Measurements from ENCODE around the gene GHRHR.

Gene GHRHR

GRCh38 chr7:30921540-30922401 lies 42.0 kb upstream of the GHRHR start:
- Histone ChIP-seq H3K9ac (ENCODE audit: low read depth, low read length) (no peak overlapping the region), H3K27me3 (ENCODE audit: control insufficient read depth, insufficient read depth, low read length) (no peaks in the 10 kb centered on the region), H3K36me3 (ENCODE audit: control insufficient read depth, insufficient read depth, low read length) (no peaks in the 10 kb centered on the region), H3K27ac (ENCODE audit: low read depth, low read length) (no peak overlapping the region), H3K4me3 (ENCODE audit: low read depth, low read length) (no peak overlapping the region), H3K4me1 (ENCODE audit: control insufficient read depth, insufficient read depth, low read length) (no peaks in the 10 kb centered on the region; the same call in 1 of the 2 replicates), H3K9me3 (ENCODE audit: control insufficient read depth, insufficient read depth, low read length) (no peaks in the 10 kb centered on the region)

GRCh38 chr7:30922596-30922995 lies 41.2 kb upstream of the GHRHR start:
- no peak overlapping the region for H3K27ac ChIP-seq (ENCODE audit: low read depth, low read length)
- no peak overlapping the region for H3K4me3 ChIP-seq (ENCODE audit: low read depth, low read length)
- no peak overlapping the region for H3K9ac ChIP-seq (ENCODE audit: low read depth, low read length)
- H3K36me3 ChIP-seq (ENCODE audit: control insufficient read depth, insufficient read depth, low read length): no peaks in the 10 kb centered on the region
- H3K4me1 ChIP-seq (ENCODE audit: control insufficient read depth, insufficient read depth, low read length): no peaks in the 10 kb centered on the region
- H3K27me3 ChIP-seq (ENCODE audit: control insufficient read depth, insufficient read depth, low read length): no peaks in the 10 kb centered on the region
- H3K9me3 ChIP-seq (ENCODE audit: control insufficient read depth, insufficient read depth, low read length): no peaks in the 10 kb centered on the region

GRCh38 chr7:30923009-30923773 lies 40.6 kb upstream of the GHRHR start:
- no peak overlapping the region for H3K9ac ChIP-seq (ENCODE audit: low read depth, low read length)
- no peaks in the 10 kb centered on the region for H3K36me3 ChIP-seq (ENCODE audit: control insufficient read depth, insufficient read depth, low read length)
- no peaks in the 10 kb centered on the region for H3K27me3 ChIP-seq (ENCODE audit: control insufficient read depth, insufficient read depth, low read length)
- H3K4me3 ChIP-seq (ENCODE audit: low read depth, low read length): no peak overlapping the region
- no peak overlapping the region for H3K27ac ChIP-seq (ENCODE audit: low read depth, low read length)
- H3K9me3 ChIP-seq (ENCODE audit: control insufficient read depth, insufficient read depth, low read length): no peaks in the 10 kb centered on the region
- no peaks in the 10 kb centered on the region for H3K4me1 ChIP-seq (ENCODE audit: control insufficient read depth, insufficient read depth, low read length)

- no peaks in the 10 kb centered on the region for H3K4me1 ChIP-seq (ENCODE audit: control insufficient read depth, insufficient read depth, low read length)
Observed at GRCh38 chr7:30923774-30924413, 39.9 kb upstream of the GHRHR start.

GRCh38 chr7:30924624-30925023 lies 39.1 kb upstream of the GHRHR start:
- H3K9ac ChIP-seq (ENCODE audit: low read depth, low read length): no peak overlapping the region
- no peaks in the 10 kb centered on the region for H3K36me3 ChIP-seq (ENCODE audit: control insufficient read depth, insufficient read depth, low read length)
- no peak overlapping the region for H3K4me3 ChIP-seq (ENCODE audit: low read depth, low read length)
- H3K9me3 ChIP-seq (ENCODE audit: control insufficient read depth, insufficient read depth, low read length): no peaks in the 10 kb centered on the region
- H3K27ac ChIP-seq (ENCODE audit: low read depth, low read length): no peak overlapping the region
- no peaks in the 10 kb centered on the region for H3K27me3 ChIP-seq (ENCODE audit: control insufficient read depth, insufficient read depth, low read length)
- no peaks in the 10 kb centered on the region for H3K4me1 ChIP-seq (ENCODE audit: control insufficient read depth, insufficient read depth, low read length)

More at GRCh38 chr7:30923774-30924413, 39.9 kb upstream of the GHRHR start:
- H3K27ac ChIP-seq (ENCODE audit: low read depth, low read length): no peak overlapping the region
- H3K4me3 ChIP-seq (ENCODE audit: low read depth, low read length): no peak overlapping the region
- no peak overlapping the region for H3K9ac ChIP-seq (ENCODE audit: low read depth, low read length)
- no peaks in the 10 kb centered on the region for H3K27me3 ChIP-seq (ENCODE audit: control insufficient read depth, insufficient read depth, low read length)
- H3K9me3 ChIP-seq (ENCODE audit: control insufficient read depth, insufficient read depth, low read length): no peaks in the 10 kb centered on the region
- no peaks in the 10 kb centered on the region for H3K36me3 ChIP-seq (ENCODE audit: control insufficient read depth, insufficient read depth, low read length)

- H3K36me3 ChIP-seq (ENCODE audit: control insufficient read depth, insufficient read depth, low read length): no peaks in the 10 kb centered on the region
- no peaks in the 10 kb centered on the region for H3K9me3 ChIP-seq (ENCODE audit: control insufficient read depth, insufficient read depth, low read length)
- no peaks in the 10 kb centered on the region for H3K4me1 ChIP-seq (ENCODE audit: control insufficient read depth, insufficient read depth, low read length)
- H3K27ac ChIP-seq (ENCODE audit: low read depth, low read length): no peak overlapping the region
- H3K4me3 ChIP-seq (ENCODE audit: low read depth, low read length): no peak overlapping the region
- H3K9ac ChIP-seq (ENCODE audit: low read depth, low read length): no peak overlapping the region
- no peaks in the 10 kb centered on the region for H3K27me3 ChIP-seq (ENCODE audit: control insufficient read depth, insufficient read depth, low read length)
Observed at GRCh38 chr7:30925117-30925516, 38.6 kb upstream of the GHRHR start.

- Histone ChIP-seq H3K4me3 (ENCODE audit: low read depth, low read length) (no peak overlapping the region), H3K27ac (ENCODE audit: low read depth, low read length) (no peak overlapping the region)
Observed at GRCh38 chr7:30925913-30926312, 37.8 kb upstream of the GHRHR start.

GRCh38 chr7:30926313-30926712 lies 37.4 kb upstream of the GHRHR start:
- Histone ChIP-seq H3K9ac (ENCODE audit: low read depth, low read length) (no peak overlapping the region), H3K9me3 (ENCODE audit: control insufficient read depth, insufficient read depth, low read length) (no peaks in the 10 kb centered on the region), H3K27ac (ENCODE audit: low read depth, low read length) (no peak overlapping the region), H3K27me3 (ENCODE audit: control insufficient read depth, insufficient read depth, low read length) (no peaks in the 10 kb centered on the region), H3K36me3 (ENCODE audit: control insufficient read depth, insufficient read depth, low read length) (no peaks in the 10 kb centered on the region), H3K4me1 (ENCODE audit: control insufficient read depth, insufficient read depth, low read length) (no peaks in the 10 kb centered on the region), H3K4me3 (ENCODE audit: low read depth, low read length) (no peak overlapping the region)

More at GRCh38 chr7:30925913-30926312, 37.8 kb upstream of the GHRHR start:
- H3K4me1 ChIP-seq (ENCODE audit: control insufficient read depth, insufficient read depth, low read length): no peaks in the 10 kb centered on the region
- no peaks in the 10 kb centered on the region for H3K36me3 ChIP-seq (ENCODE audit: control insufficient read depth, insufficient read depth, low read length)
- no peaks in the 10 kb centered on the region for H3K9me3 ChIP-seq (ENCODE audit: control insufficient read depth, insufficient read depth, low read length)
- H3K9ac ChIP-seq (ENCODE audit: low read depth, low read length): no peak overlapping the region
- no peaks in the 10 kb centered on the region for H3K27me3 ChIP-seq (ENCODE audit: control insufficient read depth, insufficient read depth, low read length)

- H3K9ac ChIP-seq (ENCODE audit: low read depth, low read length): no peak overlapping the region
- H3K4me3 ChIP-seq (ENCODE audit: low read depth, low read length): no peak overlapping the region
- no peak overlapping the region for H3K27ac ChIP-seq (ENCODE audit: low read depth, low read length)
- H3K9me3 ChIP-seq (ENCODE audit: control insufficient read depth, insufficient read depth, low read length): no peaks in the 10 kb centered on the region
- no peaks in the 10 kb centered on the region for H3K36me3 ChIP-seq (ENCODE audit: control insufficient read depth, insufficient read depth, low read length)
- no peaks in the 10 kb centered on the region for H3K4me1 ChIP-seq (ENCODE audit: control insufficient read depth, insufficient read depth, low read length)
- no peaks in the 10 kb centered on the region for H3K27me3 ChIP-seq (ENCODE audit: control insufficient read depth, insufficient read depth, low read length)
Observed at GRCh38 chr7:30927040-30927439, 36.7 kb upstream of the GHRHR start.

GRCh38 chr7:30927559-30927958 lies 36.2 kb upstream of the GHRHR start:
- H3K9ac ChIP-seq (ENCODE audit: low read depth, low read length): no peak overlapping the region
- H3K27ac ChIP-seq (ENCODE audit: low read depth, low read length): no peak overlapping the region
- H3K4me3 ChIP-seq (ENCODE audit: low read depth, low read length): no peak overlapping the region
- no peaks in the 10 kb centered on the region for H3K36me3 ChIP-seq (ENCODE audit: control insufficient read depth, insufficient read depth, low read length)
- no peaks in the 10 kb centered on the region for H3K9me3 ChIP-seq (ENCODE audit: control insufficient read depth, insufficient read depth, low read length)
- H3K27me3 ChIP-seq (ENCODE audit: control insufficient read depth, insufficient read depth, low read length): no peaks in the 10 kb centered on the region
- no peaks in the 10 kb centered on the region for H3K4me1 ChIP-seq (ENCODE audit: control insufficient read depth, insufficient read depth, low read length)

Data from HUES48 (cell line).